MCF 10A (cell line): ENCODE measurements around the gene BATF. TPM values are rescaled to one million over a fixed set of nuclear protein-coding genes. Genes with fewer than 3 reads are reported as not detected.

ENCODE experiments used
- BruUV-seq: library from RNA; stranded (reverse); fragments of 400-500 nt; replicated peaks from 2 replicates; lab custom pipeline; 2021; lab: Mats Ljungman, UMichigan
- CTCF ChIA-PET: fragments of 300-600 bp; sonication (Branson Sonifier 250); formaldehyde crosslinking; extraction: SDS; loops from one replicate; lab custom pipeline; 2021; ENCODE audit warnings: antibody characterized with exemption, inconsistent platforms; lab: Yijun Ruan, JAX
- POLR2A ChIA-PET: fragments of 300-600, 350-650 bp; sonication (Branson Sonifier 250); formaldehyde crosslinking; extraction: SDS; loops from one replicate; lab custom pipeline; 2020; ENCODE audit warnings: antibody characterized with exemption, inconsistent platforms; lab: Yijun Ruan, JAX
- DNase-seq: peaks from one replicate; pipeline ENCODE4 v3.0.0-alpha.2; 2018; ENCODE audit not compliant: unreplicated experiment
- H3K27ac Mint-ChIP-seq: one replicate; pipeline ENCODE4 v1.8.0; 2022; ENCODE audit warnings: mild to moderate bottlenecking, low read depth, mixed read lengths; ENCODE audit not compliant: unreplicated experiment
- H3K27me3 Mint-ChIP-seq: one replicate; pipeline ENCODE4 v1.8.0; 2022; ENCODE audit warnings: mixed read lengths; ENCODE audit not compliant: insufficient read depth, unreplicated experiment
- H3K36me3 Mint-ChIP-seq: one replicate; pipeline ENCODE4 v1.8.0; 2022; ENCODE audit warnings: mild to moderate bottlenecking, moderate library complexity, mixed read lengths; ENCODE audit not compliant: insufficient read depth, unreplicated experiment
- H3K4me1 Mint-ChIP-seq: one replicate; pipeline ENCODE4 v1.8.0; 2022; ENCODE audit warnings: mixed read lengths; ENCODE audit not compliant: insufficient read depth, unreplicated experiment
- H3K4me3 Mint-ChIP-seq: one replicate; pipeline ENCODE4 v1.8.0; 2022; ENCODE audit warnings: mild to moderate bottlenecking, moderate library complexity, mixed read lengths; ENCODE audit not compliant: unreplicated experiment
- H3K9me3 Mint-ChIP-seq: one replicate; pipeline ENCODE4 v1.8.0; 2022; ENCODE audit warnings: mixed read lengths; ENCODE audit not compliant: unreplicated experiment
- CTCF ChIP-seq: fragments of 200-600 bp; IDR thresholded peaks from one replicate; pipeline ENCODE4 v1.8.0; 2022; ENCODE audit warnings: antibody characterized with exemption, mild to moderate bottlenecking; ENCODE audit not compliant: unreplicated experiment
- intact Hi-C: fragments of 100-400 bp; cut with micrococcal nuclease; formaldehyde crosslinking; loops from 2 replicates; pipeline ENCODE4 v1.14.1; 2022
- total RNA-seq: library from RNA; stranded (reverse); gene quantifications from 2 replicates; pipeline ENCODE4 v1.2.3, GENCODE V29; 2022

Gene BATF
- total RNA-seq, 1 experiment from 2014 or later = not detected

GRCh38 chr14:75559045-75559444, 36.8 kb downstream of the BATF start:
- no TSS peak for BruUV-seq
- H3K4me3 Mint-ChIP-seq = no peak overlapping the region
- POLR2A ChIA-PET = interaction anchor here (2.3 to 2.7 kb wide), 4 partner anchors 24 to 260 kb away, joined by 8 to 19 read pairs (median 14); no protein-coding TSS in a partner anchor
- no peaks in the 10 kb centered on the region for H3K27me3 Mint-ChIP-seq
- peaks cover 40% of the 10 kb centered on the region for H3K4me1 Mint-ChIP-seq
- DNase-seq = no peak
- intact Hi-C loops = loop anchor here (1.0 kb wide), 1 partner anchor 23 kb away; no protein-coding TSS in a partner anchor
- peak overlapping the region; percentile 96 for H3K27ac Mint-ChIP-seq
- CTCF ChIA-PET = interaction anchor here (2.9 to 6.1 kb wide), 3 partner anchors 18 to 250 kb away, joined by 17 to 95 read pairs (median 49); partner anchors contain the start of gene FLVCR2
- peaks cover 15% of the 10 kb centered on the region for H3K36me3 Mint-ChIP-seq
- TF ChIP-seq CTCF = no peak
- peaks cover 7% of the 10 kb centered on the region for H3K9me3 Mint-ChIP-seq

GRCh38 chr14:75559451-75560222, 37.4 kb downstream of the BATF start:
- H3K9me3 Mint-ChIP-seq = peaks cover 7% of the 10 kb centered on the region
- CTCF ChIA-PET = interaction anchor here (0.6 to 6.1 kb wide), 17 partner anchors 11 to 425 kb away, joined by 3 to 95 read pairs (median 6); partner anchors contain the start of genes FLVCR2 and JDP2
- DNase-seq = peak; percentile 99
- H3K4me1 Mint-ChIP-seq = peaks cover 34% of the 10 kb centered on the region
- H3K27me3 Mint-ChIP-seq = no peaks in the 10 kb centered on the region
- H3K4me3 Mint-ChIP-seq = peak overlapping the region; percentile 41
- POLR2A ChIA-PET = interaction anchor here (0.6 to 2.8 kb wide), 16 partner anchors 17 to 434 kb away, joined by 3 to 19 read pairs (median 7); partner anchors contain the start of gene NEK9
- peaks cover 15% of the 10 kb centered on the region for H3K36me3 Mint-ChIP-seq
- H3K27ac Mint-ChIP-seq = peak overlapping the region; percentile 96
- intact Hi-C loops = loop anchor here (1.0 to 2.0 kb wide), 3 partner anchors 23 to 427 kb away; no protein-coding TSS in a partner anchor
- TF ChIP-seq CTCF = no peak
- BruUV-seq = TSS peak; percentile 92

- ChIA-PET POLR2A (interaction anchor here (0.6 to 2.8 kb wide), 31 partner anchors 11 to 435 kb away, joined by 3 to 19 read pairs (median 4); partner anchors contain the start of genes ERG28, JDP2, NEK9 and TTLL5), CTCF (interaction anchor here (0.6 to 6.1 kb wide), 65 partner anchors 8 to 1149 kb away, joined by 3 to 95 read pairs (median 4); partner anchors contain the start of genes FLVCR2 and JDP2)
- H3K27me3 Mint-ChIP-seq = no peaks in the 10 kb centered on the region
- TF ChIP-seq CTCF = peak; percentile 78
- H3K4me1 Mint-ChIP-seq = peaks cover 26% of the 10 kb centered on the region
- BruUV-seq = no TSS peak
- H3K9me3 Mint-ChIP-seq = peaks cover 6% of the 10 kb centered on the region
- peaks cover 14% of the 10 kb centered on the region for H3K36me3 Mint-ChIP-seq
- DNase-seq = peak; percentile 93
- no peak overlapping the region for H3K27ac Mint-ChIP-seq
- intact Hi-C loops = loop anchor here (1.0 to 2.0 kb wide), 6 partner anchors 43 to 428 kb away; no protein-coding TSS in a partner anchor
- no peak overlapping the region for H3K4me3 Mint-ChIP-seq
These were observed 38.8 kb downstream of the BATF start for GRCh38 chr14:75561013-75561432.
